ENCODE results near the gene SFTA2.
"Not testable (repeated sequence)": the region's sequence is repeated elsewhere in the genome, so short reads cannot be mapped to it uniquely, and the experiment has no call there.

Gene SFTA2

DNA sequence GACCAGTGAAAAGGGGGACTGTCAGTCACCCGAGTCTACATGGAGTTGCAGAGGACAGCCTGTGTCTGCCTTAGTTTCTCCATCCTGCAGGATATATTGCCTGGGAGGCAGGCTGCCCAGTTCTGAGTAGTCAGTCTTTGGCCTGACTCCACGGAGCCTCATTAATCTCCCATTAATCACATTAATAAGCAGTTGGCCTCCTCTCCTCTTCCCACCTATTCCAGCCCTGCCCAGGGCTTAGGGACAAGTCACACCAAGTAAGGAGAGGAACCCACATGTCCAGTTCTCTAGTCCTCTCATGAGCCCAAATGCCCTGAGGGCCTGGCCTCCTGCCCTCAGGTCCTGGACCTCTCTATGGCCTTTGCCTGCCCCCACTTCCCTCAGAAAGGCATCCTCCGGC is 7.5 kb upstream of the SFTA2 start:
- H3K27me3 ChIP-seq (ENCODE audit: control insufficient read depth, insufficient read depth, low read length): peaks cover 5% of the 10 kb centered on the region
- no peak overlapping the region for H3K27ac ChIP-seq (ENCODE audit: low read depth, low read length)
- no peak overlapping the region for H3K4me3 ChIP-seq (ENCODE audit: low read length)
- H3K36me3 ChIP-seq (ENCODE audit: control insufficient read depth, insufficient read depth, low read length): no peaks in the 10 kb centered on the region
- no peaks in the 10 kb centered on the region for H3K4me1 ChIP-seq (ENCODE audit: control insufficient read depth, insufficient read depth, low read length)
- no peak overlapping the region for H3K9ac ChIP-seq (ENCODE audit: low read length)

DNA sequence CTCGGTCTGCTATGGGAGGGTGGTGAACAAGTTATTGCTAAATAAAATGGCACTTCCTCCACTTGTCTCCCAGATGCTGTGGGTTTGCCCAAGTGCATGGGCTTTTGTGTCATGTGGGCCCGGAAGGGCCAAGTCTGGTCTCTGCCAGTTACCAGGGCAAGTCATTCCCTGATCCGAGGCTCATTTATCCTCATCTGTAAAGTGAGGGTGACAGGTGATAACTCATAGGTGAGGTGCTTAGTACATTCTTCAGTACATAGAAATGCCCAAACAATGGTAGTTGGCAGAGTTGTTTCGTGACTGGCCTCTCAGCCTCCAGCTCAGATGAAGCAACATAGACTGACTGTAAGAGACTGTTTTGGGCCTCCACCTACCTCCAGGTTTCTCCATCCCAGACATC is 6.8 kb upstream of the SFTA2 start:
- Histone ChIP-seq H3K4me3 (ENCODE audit: low read length) (no peak overlapping the region), H3K27me3 (ENCODE audit: control insufficient read depth, insufficient read depth, low read length) (peaks cover 5% of the 10 kb centered on the region), H3K4me1 (ENCODE audit: control insufficient read depth, insufficient read depth, low read length) (no peaks in the 10 kb centered on the region), H3K27ac (ENCODE audit: low read depth, low read length) (no peak overlapping the region), H3K36me3 (ENCODE audit: control insufficient read depth, insufficient read depth, low read length) (no peaks in the 10 kb centered on the region), H3K9ac (ENCODE audit: low read length) (no peak overlapping the region)

DNA sequence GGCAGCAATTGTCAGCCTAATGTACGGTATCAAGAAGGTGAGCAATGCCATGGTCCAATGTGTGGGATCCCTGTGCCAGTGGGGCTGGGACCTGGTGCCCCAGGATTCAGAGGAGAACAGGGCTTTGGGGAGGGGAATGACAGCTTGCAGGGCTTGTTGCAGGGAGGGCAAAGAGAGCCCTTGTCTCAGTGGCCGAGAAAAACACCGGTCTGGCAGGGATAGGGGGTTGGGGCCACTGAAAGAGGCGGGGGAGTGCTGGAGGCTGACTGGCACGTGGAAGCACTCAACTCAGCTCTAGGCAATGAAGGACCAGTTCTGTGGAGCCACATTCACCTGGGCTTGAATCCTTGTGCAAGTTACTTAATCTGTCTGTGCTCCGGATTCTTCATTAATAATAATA is 5.3 kb upstream of the SFTA2 start:
- H3K4me3 ChIP-seq (ENCODE audit: low read length): no peak overlapping the region
- H3K36me3 ChIP-seq (ENCODE audit: control insufficient read depth, insufficient read depth, low read length): no peaks in the 10 kb centered on the region
- H3K27ac ChIP-seq (ENCODE audit: low read depth, low read length): no peak overlapping the region
- H3K4me1 ChIP-seq (ENCODE audit: control insufficient read depth, insufficient read depth, low read length): no peaks in the 10 kb centered on the region
- no peak overlapping the region for H3K9ac ChIP-seq (ENCODE audit: low read length)
- no peaks in the 10 kb centered on the region for H3K27me3 ChIP-seq (ENCODE audit: control insufficient read depth, insufficient read depth, low read length)

DNA sequence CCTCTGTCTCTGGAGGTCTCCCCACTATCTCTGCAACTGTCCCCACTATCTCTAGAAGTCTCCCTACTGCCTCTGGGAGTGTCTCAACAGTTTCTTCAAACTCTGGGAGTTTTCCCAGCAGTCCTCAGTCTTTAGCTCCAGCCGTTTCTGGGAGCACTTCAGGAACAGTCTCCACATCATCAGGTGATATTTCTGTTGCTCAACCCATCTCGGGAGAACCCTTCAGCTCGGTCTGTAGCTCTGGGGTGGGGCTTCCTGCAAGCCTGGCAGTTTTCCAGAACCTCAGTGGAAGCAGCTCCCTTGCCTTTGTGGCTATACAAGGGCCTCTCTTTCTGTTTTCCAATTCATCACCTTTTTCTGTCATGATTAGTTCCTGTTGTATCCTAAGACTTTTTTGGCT is 3.0 kb upstream of the SFTA2 start:
- no peak overlapping the region for H3K9ac ChIP-seq (ENCODE audit: low read length)
- H3K4me3 ChIP-seq (ENCODE audit: low read length): no peak overlapping the region
- H3K36me3 ChIP-seq (ENCODE audit: control insufficient read depth, insufficient read depth, low read length): no peaks in the 10 kb centered on the region
- H3K27me3 ChIP-seq (ENCODE audit: control insufficient read depth, insufficient read depth, low read length): no peaks in the 10 kb centered on the region
- no peak overlapping the region for H3K27ac ChIP-seq (ENCODE audit: low read depth, low read length)
- H3K4me1 ChIP-seq (ENCODE audit: control insufficient read depth, insufficient read depth, low read length): no peaks in the 10 kb centered on the region

DNA sequence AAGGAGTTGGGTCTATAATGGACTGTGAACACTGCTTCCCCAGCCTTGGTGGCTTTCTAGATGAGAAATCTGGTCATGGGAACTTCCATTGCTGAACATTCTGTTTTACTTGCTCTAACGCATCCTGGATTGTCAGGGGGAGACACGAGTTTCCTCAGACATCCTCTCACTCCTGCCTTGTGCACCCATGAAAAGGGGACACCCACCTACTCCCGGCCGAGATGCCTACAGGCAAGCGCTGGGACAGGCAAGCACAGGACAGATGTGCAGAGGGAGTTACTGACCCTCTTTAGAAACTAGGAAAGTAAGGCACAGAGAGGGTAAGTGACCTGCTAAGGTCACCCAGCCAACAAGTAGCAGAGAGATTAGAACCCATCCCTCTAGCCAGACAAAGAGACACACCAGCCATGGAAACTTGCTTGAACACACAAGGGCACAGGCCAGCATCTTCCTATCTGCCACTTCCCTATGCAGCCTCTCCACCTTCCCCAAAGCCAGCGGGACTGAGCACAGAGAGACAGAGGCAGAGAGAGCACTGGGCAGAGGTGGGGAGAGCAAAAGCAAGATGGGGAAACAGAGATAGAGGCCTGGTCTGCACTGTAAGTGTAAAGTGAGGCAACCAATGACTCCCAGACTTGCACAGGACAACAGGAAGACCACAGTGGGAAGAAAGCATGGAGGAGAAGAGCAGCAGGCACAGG is 845 bp upstream of the SFTA2 start:
- no peaks in the 10 kb centered on the region for H3K27me3 ChIP-seq (ENCODE audit: control insufficient read depth, insufficient read depth, low read length)
- H3K36me3 ChIP-seq (ENCODE audit: control insufficient read depth, insufficient read depth, low read length): no peaks in the 10 kb centered on the region
- no peaks in the 10 kb centered on the region for H3K4me1 ChIP-seq (ENCODE audit: control insufficient read depth, insufficient read depth, low read length)
- H3K9ac ChIP-seq (ENCODE audit: low read length): no peak overlapping the region
- H3K4me3 ChIP-seq (ENCODE audit: low read length): no peak overlapping the region
- no peak overlapping the region for H3K27ac ChIP-seq (ENCODE audit: low read depth, low read length)

DNA sequence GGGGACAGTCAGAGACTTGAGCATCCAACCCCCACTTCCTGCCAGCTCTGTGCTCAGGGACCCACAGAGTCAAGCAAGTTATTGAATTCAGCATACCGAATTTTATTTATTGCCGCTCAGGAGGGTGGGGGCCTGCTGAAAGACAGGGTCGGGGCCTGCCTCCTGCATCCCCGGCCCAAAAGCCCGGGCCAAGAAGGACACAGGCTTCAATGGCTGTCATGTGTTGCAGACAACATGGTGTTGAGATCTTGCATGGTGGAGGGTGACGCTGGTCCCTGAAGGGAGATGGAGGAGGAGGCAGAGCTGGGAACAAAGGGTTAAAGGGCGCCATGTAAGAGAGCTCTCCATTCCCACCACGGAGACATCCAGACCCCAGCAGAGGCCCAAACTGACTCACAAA is 698 bp downstream of the SFTA2 start:
- Histone ChIP-seq H3K27ac (ENCODE audit: low read depth, low read length) (no peak overlapping the region), H3K4me1 (ENCODE audit: control insufficient read depth, insufficient read depth, low read length) (no peaks in the 10 kb centered on the region), H3K9ac (ENCODE audit: low read length) (no peak overlapping the region), H3K36me3 (ENCODE audit: control insufficient read depth, insufficient read depth, low read length) (no peaks in the 10 kb centered on the region), H3K27me3 (ENCODE audit: control insufficient read depth, insufficient read depth, low read length) (no peaks in the 10 kb centered on the region), H3K4me3 (ENCODE audit: low read length) (no peak overlapping the region)

DNA sequence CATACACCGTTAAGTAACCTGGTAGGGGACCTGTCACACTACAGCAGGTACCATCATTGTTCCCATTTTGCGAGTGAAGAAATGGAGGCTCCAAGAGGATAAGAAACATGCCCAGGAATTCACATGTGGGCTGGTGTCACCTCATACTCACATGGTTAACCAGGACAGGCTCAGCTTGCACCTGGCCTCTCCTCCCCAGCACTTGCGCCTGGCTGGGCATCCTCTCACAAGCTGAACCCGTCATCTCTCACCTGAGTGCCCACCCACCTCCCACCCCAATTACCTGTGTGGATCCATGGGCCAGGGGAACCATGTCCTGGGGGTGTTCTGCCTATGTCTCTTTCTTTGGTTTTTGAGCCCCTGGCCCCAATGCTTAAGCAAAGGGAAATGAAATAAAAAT is 1.5 kb downstream of the SFTA2 start:
- no peaks in the 10 kb centered on the region for H3K36me3 ChIP-seq (ENCODE audit: control insufficient read depth, insufficient read depth, low read length)
- no peaks in the 10 kb centered on the region for H3K4me1 ChIP-seq (ENCODE audit: control insufficient read depth, insufficient read depth, low read length)
- no peaks in the 10 kb centered on the region for H3K27me3 ChIP-seq (ENCODE audit: control insufficient read depth, insufficient read depth, low read length)
- H3K9ac ChIP-seq (ENCODE audit: low read length): no peak overlapping the region
- no peak overlapping the region for H3K27ac ChIP-seq (ENCODE audit: low read depth, low read length)
- no peak overlapping the region for H3K4me3 ChIP-seq (ENCODE audit: low read length)

DNA sequence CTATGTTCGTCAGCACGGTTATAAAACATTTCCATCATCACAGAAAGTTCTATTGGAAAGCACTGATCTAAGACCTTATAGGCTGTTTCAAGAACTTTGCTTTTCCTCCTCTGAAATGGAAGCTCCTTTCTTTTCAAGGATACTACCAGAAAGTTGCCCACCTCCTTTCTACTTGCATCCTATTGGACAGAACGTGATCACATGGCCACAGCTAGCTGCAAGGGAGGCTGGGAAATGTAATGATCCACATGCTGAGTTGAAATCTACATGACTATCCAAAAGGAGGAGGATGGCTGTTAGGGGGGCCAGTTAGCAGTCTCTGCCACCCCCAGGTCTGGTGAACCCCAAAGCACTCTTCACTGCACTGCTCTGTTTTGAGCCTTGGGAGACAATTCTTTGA is 3.3 kb downstream of the SFTA2 start:
- Histone ChIP-seq H3K9ac (ENCODE audit: low read length) (no peak overlapping the region), H3K27me3 (ENCODE audit: control insufficient read depth, insufficient read depth, low read length) (no peaks in the 10 kb centered on the region), H3K4me3 (ENCODE audit: low read length) (no peak overlapping the region), H3K27ac (ENCODE audit: low read depth, low read length) (no peak overlapping the region), H3K36me3 (ENCODE audit: control insufficient read depth, insufficient read depth, low read length) (peaks cover 5% of the 10 kb centered on the region), H3K4me1 (ENCODE audit: control insufficient read depth, insufficient read depth, low read length) (no peaks in the 10 kb centered on the region)

DNA sequence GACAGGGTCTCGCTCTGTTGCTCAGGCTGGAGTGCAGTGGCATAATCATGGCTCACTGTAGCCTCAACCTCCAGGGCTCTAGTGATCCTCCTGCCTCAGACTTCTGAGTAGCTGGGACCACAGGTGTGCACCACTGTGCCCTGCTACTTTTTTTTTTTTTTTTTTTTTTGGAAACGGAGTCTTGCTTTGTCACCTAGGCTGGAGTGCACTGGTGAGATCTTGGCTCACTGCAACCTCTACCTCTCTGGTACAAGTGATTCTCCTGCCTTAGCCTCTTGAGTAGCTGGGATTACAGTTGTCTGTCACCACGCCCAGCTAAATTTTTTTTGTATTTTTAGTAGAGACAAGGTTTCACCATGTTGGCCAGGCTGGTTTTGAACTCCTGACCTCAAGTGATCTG is 4.9 kb downstream of the SFTA2 start:
- not testable (repeated sequence) for H3K27ac ChIP-seq (ENCODE audit: low read depth, low read length); H3K9ac ChIP-seq (ENCODE audit: low read length); H3K4me1 ChIP-seq (ENCODE audit: control insufficient read depth, insufficient read depth, low read length); H3K27me3 ChIP-seq (ENCODE audit: control insufficient read depth, insufficient read depth, low read length); H3K4me3 ChIP-seq (ENCODE audit: low read length)
- H3K36me3 ChIP-seq (ENCODE audit: control insufficient read depth, insufficient read depth, low read length): peaks cover 15% of the 10 kb centered on the region

DNA sequence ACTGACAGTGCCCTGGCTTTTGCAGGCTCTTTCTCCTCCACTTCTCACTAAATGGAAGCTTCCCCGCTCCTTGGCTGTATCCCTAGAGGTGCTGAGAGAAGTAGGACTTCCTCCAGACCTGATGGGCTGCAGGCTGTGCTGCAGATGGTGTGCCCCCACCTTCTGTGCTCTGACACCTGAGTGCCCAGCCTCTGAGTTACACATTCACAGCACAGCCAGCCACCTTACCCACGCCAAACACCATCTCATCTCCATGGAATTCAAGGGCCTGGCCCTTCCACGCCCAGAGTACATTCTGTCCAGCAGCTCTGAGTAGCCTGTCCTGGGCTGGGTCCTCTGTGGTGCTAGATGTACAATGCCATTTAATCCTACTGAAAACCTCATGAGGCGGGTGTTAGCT is 5.3 kb downstream of the SFTA2 start:
- no peaks in the 10 kb centered on the region for H3K27me3 ChIP-seq (ENCODE audit: control insufficient read depth, insufficient read depth, low read length)
- H3K9ac ChIP-seq (ENCODE audit: low read length): no peak overlapping the region
- no peaks in the 10 kb centered on the region for H3K4me1 ChIP-seq (ENCODE audit: control insufficient read depth, insufficient read depth, low read length)
- H3K36me3 ChIP-seq (ENCODE audit: control insufficient read depth, insufficient read depth, low read length): peaks cover 16% of the 10 kb centered on the region
- no peak overlapping the region for H3K27ac ChIP-seq (ENCODE audit: low read depth, low read length)
- H3K4me3 ChIP-seq (ENCODE audit: low read length): no peak overlapping the region

DNA sequence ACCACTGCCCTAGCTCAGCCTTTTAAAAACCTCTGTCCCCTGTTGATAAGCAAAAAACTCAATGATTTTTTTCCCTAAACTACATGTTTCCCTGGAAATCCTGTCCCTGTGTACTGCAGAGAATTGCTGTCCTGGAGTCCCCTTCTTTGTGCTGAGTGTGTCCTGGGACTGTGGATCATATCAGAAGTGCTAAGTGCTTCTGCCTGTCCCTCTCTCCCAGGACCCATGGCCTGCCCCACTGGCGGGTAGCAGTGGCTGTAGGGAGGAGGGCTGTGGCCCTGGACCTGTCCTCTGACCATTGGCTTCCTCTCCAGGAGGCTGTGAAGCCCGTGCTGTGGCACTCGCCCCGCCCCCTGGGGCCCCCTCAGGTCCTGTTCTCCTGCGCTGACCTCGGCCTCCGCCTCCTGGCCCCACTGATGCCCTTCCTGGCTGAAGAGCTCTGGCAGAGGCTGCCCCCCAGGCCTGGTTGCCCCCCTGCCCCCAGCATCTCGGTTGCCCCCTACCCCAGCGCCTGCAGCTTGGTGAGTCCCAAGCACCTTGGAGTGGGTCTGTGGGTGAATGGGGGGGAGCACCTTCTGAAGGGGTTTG is 7.8 kb downstream of the SFTA2 start:
- H3K27ac ChIP-seq (ENCODE audit: low read depth, low read length): not testable (repeated sequence)
- H3K36me3 ChIP-seq (ENCODE audit: control insufficient read depth, insufficient read depth, low read length): peaks cover 37% of the 10 kb centered on the region

DNA sequence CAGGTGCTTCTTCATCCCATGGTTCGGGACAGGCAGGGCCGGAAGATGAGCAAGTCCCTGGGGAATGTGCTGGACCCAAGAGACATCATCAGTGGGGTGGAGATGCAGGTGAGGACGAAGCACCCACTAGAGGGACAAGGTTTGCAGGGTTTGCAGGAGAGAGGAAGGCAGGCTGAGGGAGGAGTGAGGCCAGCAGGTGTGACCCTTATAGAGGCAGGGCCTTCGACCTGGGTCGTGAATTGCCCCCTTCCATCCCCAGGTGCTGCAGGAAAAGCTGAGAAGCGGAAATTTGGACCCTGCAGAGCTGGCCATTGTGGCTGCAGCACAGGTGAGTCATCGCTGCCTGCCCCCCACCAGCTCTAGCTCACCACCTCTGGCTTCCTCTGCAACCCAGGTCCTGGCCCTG is 9.5 kb downstream of the SFTA2 start:
- Histone ChIP-seq H3K36me3 (ENCODE audit: control insufficient read depth, insufficient read depth, low read length) (peaks cover 47% of the 10 kb centered on the region), H3K4me1 (ENCODE audit: control insufficient read depth, insufficient read depth, low read length) (no peaks in the 10 kb centered on the region), H3K27me3 (ENCODE audit: control insufficient read depth, insufficient read depth, low read length) (no peaks in the 10 kb centered on the region), H3K4me3 (ENCODE audit: low read length) (no peak overlapping the region), H3K9ac (ENCODE audit: low read length) (no peak overlapping the region), H3K27ac (ENCODE audit: low read depth, low read length) (no peak overlapping the region)

More for the DNA sequence above, 7.8 kb downstream of the SFTA2 start:
- not testable (repeated sequence) for H3K9ac ChIP-seq (ENCODE audit: low read length); H3K27me3 ChIP-seq (ENCODE audit: control insufficient read depth, insufficient read depth, low read length); H3K4me3 ChIP-seq (ENCODE audit: low read length); H3K4me1 ChIP-seq (ENCODE audit: control insufficient read depth, insufficient read depth, low read length)

DNA sequence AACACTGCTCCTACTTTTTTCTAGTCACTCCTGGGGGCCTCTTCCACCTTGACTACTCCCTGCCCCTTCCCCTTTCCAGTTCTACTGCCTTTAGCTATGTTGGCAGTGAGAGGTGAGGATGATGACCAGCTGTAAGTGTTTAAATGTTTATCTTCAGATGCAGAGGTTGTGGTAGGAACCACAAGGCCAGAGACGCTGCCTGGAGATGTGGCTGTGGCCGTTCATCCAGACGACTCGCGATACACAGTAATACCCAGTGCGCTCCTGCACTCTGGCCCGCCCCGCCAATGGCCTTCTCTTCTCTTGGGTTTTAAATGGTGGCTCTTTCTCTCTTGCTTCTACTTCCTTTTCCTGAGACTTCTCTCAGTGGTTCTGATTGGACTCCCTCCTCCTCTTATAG is 13.3 kb downstream of the SFTA2 start:
- Histone ChIP-seq H3K4me3 (ENCODE audit: low read length) (no peak overlapping the region), H3K27ac (ENCODE audit: low read depth, low read length) (no peak overlapping the region), H3K4me1 (ENCODE audit: control insufficient read depth, insufficient read depth, low read length) (peaks cover 8% of the 10 kb centered on the region), H3K9ac (ENCODE audit: low read length) (no peak overlapping the region), H3K27me3 (ENCODE audit: control insufficient read depth, insufficient read depth, low read length) (no peaks in the 10 kb centered on the region), H3K36me3 (ENCODE audit: control insufficient read depth, insufficient read depth, low read length) (peaks cover 49% of the 10 kb centered on the region)
